Activated CD4-positive, alpha-beta T cell treated with anti-CD3 and anti-CD28 coated beads, Interleukin-2, amount 50 U/mL, for 4 hours (primary cell): ENCODE results near the gene SBK2.
"Not testable (repeated sequence)": the region's sequence is repeated elsewhere in the genome, so short reads cannot be mapped to it uniquely, and the experiment has no call there.

ENCODE experiments used
- DNase-seq, 2 experiments: peaks; one replicate each; pipeline ENCODE4 v3.0.0-alpha.2; 2020

SBK2 gene

DNA sequence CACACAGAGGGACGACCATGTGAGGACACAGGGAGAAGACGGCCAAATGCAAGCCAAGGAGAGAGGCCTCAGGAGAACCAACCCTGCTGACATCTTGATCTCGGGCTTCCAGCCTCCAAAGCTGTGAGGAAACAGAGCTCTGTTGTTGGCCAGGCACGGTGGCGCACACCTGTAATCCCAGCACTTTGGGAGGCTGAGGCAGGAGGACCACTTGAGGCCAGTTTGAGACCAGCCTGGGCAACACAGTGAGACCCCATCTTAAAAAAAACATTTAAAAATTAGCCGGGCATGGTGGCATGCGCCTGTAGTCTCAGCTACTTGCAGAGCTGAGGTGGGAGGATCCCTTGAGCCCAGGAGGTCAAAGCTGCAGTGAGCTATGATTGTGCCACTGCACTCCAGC is 2.7 kb downstream of the SBK2 start:
- not testable (repeated sequence) for DNase-seq

GRCh38 chr19:55530996-55531395 is 5.9 kb downstream of the SBK2 start:
- no peak for DNase-seq

- DNase-seq = no peak
Measured at GRCh38 chr19:55529636-55530234, 7.2 kb downstream of the SBK2 start.

DNA sequence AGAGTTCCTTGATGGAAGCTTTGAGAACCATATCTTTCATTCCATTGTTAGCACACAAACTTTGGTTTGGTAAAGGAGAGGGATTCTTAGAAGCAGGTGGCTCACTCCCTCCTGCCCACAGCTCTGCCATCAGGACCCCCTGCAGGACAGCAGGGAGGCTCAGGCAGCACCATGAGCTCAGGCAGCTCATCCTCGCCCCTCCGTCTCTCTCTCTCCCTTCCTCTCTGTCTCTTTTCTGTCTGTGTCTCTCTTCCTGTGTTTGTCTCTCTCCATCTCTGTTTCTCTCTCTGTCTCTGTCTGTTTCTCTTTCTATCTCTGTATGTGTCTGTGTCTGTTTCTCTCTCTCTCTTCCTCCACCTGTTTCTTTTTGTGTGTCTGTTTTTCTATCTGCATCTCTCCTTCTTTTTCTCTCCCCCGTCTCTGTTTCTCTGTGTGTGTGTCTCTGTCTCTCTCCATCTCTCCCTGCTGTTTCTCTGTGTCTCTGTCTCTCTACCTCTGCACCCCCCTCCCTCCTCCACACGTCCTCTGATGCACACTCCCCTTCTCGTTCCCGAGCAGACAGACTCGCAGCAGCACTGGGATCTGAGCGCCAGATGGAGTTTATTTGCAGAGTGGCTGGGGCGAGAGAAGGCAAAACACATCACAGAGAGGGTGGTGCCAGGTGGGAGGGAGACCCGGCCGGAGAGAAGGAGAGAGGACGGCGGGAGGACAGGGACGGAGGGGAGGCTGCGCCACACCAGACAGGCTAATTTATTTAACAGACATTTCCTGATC is 8.7 kb downstream of the SBK2 start:
- no peak for DNase-seq

DNA sequence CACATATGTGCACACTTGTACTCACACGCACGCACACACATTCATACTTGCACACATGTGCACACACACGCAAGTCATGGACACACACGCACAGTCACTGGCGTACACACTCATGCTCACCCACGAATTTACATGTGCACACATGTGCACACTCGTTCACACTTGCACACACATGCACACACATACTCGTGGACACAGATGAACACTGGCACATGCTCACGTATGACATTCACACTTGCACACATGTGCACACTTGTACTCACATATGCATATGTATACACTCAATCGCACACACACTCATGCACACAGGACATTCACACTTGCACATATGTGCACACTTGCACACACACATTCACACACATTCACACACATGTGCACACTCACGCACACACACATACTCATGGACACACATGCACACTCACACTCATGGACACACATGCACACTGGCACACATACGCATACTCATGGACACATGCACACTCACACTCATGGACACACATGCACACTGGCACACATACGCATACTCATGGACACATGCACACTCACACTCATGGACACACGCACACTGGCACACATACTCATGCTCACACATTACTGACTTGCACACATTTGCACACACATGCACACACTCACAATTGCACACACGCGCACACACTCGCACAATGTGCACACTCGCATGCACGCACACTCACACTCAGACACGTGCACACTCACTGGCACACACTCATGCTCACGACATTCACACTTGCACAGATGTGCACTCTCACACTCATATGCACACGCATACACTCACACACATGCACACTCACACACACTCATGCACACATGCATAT is 9.5 kb downstream of the SBK2 start:
- no peak for DNase-seq

GRCh38 chr19:55526216-55527196 is 10.4 kb downstream of the SBK2 start:
- no peak for DNase-seq

- DNase-seq = no peak
Measured at GRCh38 chr19:55525289-55526101, 11.4 kb downstream of the SBK2 start.

DNA sequence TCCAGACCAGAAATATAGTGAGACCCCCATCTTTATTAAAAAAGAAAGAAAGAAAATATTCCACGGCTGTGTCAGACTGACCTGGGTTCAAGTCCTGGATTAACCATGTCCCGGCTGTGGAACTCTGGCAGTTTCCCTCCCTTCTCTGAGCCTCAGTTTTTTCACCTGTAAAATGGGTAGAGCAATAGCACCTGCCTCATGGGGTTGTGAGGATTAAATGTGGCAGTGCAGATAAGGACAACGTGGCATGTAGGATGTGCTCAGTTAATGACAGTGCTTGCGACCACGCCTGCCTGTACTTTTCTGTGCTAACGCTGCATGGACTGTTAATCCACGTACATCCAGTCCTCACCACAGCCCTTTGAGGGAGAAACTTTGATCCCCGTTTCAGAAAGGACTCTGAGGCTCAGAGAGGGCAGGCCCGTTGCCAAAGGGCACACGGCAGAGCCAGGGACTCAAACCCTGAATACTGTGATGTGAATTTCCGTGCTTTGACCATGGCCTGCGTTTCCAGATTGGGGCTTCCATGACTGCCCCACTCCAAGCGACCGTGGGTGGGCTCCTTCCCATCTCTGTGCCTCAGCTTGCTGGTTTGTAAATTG is 16.1 kb downstream of the SBK2 start:
- DNase-seq = no peak

GRCh38 chr19:55519451-55520311 is 17.3 kb downstream of the SBK2 start:
- no peak for DNase-seq

DNA sequence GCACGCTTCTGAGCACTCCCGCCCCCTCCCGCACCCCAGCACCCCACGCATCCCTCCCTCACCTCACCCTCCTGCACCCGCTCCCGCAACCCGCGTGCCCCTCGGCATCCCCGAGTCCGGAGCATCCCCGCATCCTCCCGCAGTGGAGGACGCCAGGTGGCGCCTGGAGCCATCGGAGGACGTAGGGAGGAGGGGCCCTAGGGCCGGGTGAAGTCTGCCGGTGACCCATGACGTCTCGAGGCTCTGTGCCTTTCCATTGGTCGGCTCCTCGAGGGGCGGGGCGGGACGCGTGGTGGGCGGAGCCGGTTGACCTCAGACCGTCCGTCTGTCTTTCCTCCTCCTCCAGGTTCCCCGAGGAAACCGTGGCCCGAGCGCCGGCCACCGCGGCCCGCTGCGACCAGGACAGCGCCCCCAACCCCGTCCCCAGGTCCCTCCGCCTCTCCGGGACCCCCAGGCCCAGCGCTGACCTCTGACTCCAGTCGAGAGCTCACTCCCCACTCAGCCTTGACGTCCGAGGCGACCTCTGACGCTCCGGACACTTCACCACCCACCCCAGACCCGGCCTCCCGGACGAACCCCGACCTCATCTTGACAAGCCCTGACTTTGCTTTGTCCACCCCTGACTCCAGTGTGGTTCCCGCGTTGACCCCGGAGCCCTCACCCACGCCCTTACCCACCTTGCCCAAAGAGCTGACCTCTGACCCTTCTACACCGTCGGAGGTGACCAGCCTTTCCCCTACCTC is 19.9 kb downstream of the SBK2 start:
- DNase-seq = peak; percentile 86 to 87

DNA sequence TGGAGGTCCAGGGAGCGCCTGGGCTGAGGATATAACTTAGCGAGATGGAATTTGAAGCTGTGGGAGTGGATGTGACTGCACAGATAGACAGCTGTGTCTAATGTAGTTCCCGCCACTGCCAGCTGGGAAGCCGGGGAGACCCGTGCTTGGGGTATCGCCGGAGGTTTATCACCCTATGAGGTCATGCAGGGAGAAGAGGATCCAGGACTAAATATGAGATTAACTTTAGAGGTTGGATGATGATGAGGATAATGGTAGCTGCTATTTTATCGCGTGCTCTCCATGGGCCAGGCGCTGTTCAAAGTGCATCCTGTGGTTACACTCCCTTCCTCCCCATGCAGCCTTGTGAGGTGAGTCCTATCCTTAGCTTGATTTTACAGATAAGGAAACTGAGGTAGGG is 28.8 kb downstream of the SBK2 start:
- no peak for DNase-seq

GRCh38 chr19:55504981-55505380 is 32.0 kb downstream of the SBK2 start:
- DNase-seq = no peak

DNA sequence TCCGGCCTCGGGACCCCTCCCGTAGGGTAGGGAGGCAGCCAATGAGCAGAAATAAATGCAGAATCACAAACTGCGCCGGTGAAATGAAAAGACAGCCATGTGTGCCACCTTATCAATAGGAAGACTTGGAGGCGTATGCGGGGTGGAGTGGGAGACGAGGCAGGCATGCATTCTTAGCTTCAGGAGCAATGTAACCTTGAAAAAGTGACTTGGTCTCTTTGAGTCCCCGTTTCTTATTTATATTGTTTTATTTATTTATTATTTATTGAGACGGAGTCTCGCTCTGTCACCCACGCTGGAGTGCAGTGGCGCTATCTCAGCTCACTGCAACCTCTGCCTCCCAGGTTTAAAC is 32.7 kb downstream of the SBK2 start:
- no peak for DNase-seq

- peak; percentile 87 to 90 for DNase-seq
Measured at GRCh38 chr19:55503502-55504251, 33.3 kb downstream of the SBK2 start.

GRCh38 chr19:55503157-55503501 is 33.8 kb downstream of the SBK2 start:
- DNase-seq = no peak

GRCh38 chr19:55502197-55502952 is 34.6 kb downstream of the SBK2 start:
- no peak for DNase-seq

DNA sequence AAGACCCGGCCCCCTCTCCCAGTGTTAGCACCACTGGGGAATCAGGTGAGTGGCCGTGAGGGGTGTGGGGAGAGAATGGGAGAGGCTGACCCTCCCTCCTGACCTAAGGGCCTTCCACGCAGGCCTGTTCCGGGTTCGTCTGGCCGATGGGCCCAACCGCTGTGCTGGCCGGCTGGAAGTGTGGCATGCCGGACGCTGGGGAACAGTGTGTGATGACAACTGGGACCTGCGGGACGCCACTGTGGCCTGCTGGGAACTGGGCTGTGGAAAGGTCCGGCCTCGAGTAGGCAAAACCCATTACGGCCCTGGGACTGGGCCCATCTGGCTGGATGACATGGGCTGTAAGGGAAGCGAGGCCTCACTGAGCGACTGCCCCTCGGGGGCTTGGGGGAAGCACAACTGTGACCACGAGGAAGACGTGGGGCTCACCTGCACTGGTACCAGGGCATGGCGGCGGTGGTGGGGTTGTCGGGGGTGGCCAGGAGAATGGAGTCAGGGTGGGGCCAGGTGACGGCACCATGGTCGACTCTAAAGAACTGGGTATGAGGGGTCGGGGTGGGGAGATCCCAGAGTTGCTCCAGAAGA is 36.5 kb downstream of the SBK2 start:
- no peak for DNase-seq
